Stimulated activated CD4-positive, alpha-beta T cell treated with anti-CD3 and anti-CD28 coated beads, Interleukin-2, amount 100 ng/mL, for 24 hours (primary cell): ENCODE data around the gene TGM2.

ENCODE experiments used
- DNase-seq, 2 donors: peaks; one replicate each; pipeline ENCODE4 v3.0.0-alpha.2; 2020

Gene TGM2

GRCh38 chr20:38091441-38092216 is 73.4 kb downstream of the TGM2 start:
- DNase-seq, result no peak

DNA sequence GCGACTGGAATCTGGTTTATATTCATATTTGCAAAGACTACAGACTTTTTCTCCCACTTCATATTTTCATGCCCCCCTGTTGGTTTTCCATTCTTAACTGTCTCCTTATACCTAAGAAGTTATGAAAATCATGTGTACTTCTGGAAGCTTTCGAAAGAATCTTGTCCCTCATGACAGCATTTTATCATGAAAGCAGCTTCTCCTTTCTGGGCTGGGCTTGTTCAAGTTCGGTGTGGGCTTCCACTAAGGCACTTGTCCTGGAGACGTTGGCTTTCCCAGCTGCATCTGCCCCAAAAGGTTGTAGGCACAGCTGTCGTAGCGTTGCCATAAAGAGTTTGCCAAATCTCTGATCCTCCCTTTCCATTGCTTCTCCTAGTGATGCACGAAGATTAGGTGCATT is 75.0 kb downstream of the TGM2 start:
- DNase-seq, result no peak

- no peak for DNase-seq
These were observed 75.6 kb downstream of the TGM2 start for GRCh38 chr20:38089500-38089899.

GRCh38 chr20:38085026-38085425 is 80.0 kb downstream of the TGM2 start:
- DNase-seq, result no peak

GRCh38 chr20:38084425-38084951 is 80.6 kb downstream of the TGM2 start:
- DNase-seq, result no peak

- no peak for DNase-seq
These were observed 81.6 kb downstream of the TGM2 start for GRCh38 chr20:38083338-38084048.

DNA sequence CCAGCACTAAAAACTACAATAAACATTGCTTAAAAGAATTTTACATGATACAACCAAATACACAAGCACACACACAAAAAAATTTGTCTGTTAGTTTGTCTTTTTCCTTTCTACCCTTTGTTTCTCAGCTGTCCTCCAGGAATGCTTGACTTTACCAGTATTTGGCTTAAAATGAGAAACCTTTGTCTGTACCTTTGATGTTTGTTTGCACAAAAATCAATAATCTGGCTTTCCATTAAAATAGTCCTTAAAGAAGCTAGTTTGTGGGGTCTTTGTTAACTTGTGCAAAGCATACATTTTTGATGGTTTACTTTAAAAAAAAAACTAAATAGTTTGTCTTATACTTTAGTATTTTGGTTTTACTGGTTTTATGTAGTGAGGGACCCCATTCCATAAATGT is 82.2 kb downstream of the TGM2 start:
- DNase-seq, result no peak

DNA sequence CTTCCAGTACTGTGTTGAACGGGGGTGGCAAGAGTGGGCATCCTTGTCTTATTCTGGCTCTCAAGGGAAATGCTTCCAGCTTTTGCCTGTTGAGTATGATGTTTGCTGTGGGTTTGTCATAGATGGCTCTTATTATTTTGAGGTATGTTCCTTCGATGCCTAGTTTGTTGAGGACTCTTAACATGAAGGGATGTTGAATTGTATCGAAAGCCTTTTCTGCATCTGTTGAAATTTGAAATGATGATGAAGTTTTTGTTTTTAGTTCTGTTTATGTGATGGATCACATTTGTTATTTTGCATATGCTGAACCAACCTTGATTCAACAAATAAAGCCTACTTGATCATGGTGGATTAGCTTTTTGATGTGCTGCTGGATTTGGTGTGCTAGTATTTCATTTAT is 83.5 kb downstream of the TGM2 start:
- DNase-seq, result no peak

DNA sequence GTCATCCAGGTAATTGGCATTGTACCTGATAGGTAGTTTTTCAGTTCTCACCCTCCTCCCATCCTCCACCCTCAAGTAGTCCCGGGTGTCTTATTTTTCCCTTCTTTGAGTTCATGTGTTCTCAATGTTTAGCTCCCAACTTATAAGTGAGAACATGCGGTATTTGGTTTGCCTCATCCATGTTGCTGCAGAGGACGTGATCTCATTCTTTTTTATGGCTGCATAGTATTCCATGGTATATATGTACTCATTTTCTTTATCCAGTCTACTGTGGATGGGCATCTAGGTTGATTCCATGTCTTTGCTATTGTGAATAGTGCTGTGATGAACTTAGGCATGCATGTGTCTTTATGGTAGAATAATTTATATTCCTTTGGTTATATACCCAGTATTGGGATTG is 85.7 kb downstream of the TGM2 start:
- DNase-seq, result no peak

DNA sequence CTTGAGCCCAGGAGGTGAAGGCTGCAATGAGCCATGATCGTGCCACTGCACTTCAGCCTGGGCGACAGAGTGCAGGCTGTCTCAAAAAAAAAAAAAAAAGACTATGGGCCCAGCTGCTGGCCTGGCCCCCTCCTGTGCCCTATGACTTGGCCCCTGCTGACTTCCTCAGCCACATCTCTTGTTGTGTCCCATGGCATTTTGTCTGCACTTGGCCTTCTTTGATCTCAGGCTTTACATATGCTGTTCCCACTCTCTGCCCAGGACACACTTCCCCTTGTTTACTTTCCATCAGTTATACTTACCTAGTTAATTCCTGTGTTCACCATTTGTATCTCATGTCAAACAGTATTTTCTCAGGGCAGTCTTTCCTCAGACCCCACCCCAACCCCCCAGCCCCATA is 87.0 kb downstream of the TGM2 start:
- no peak for DNase-seq
